ENCODE results near the gene CISD2.

- TF ChIP-seq CTCF (conservative IDR thresholded peaks at IDR 0.05 in 1 of 2, IDR thresholded peaks at IDR 0.05 in 1 of 2; ENCODE audit: low read depth in 1 of 2, low read length in 2 of 2): no peak
- no peak for TF ChIP-seq EZH2 (IDR thresholded peaks at IDR 0.05; ENCODE audit: low read length, missing control alignments)
Observed at GRCh38 chr4:102843938-102844337, 24.9 kb upstream of the CISD2 start.

Measured in fibroblast of lung (primary cell).